Cardiac muscle cell (in vitro differentiated cells and primary cell): Measurements from ENCODE around the gene LILRB2. TPM values are rescaled to one million over a fixed set of nuclear protein-coding genes. Genes with fewer than 3 reads are reported as not detected.
"Not testable (repeated sequence)": the region's sequence is repeated elsewhere in the genome, so short reads cannot be mapped to it uniquely, and the experiment has no call there.

Experiments used
- DNase-seq, 2 donors: peaks; one replicate each; pipeline versions ENCODE4 v3.0.0 to v3.0.0-alpha.2; 2010 to 2017; ENCODE audit warnings: low read depth in 1 of 2, low spot score in 1 of 2
- H3K27ac ChIP-seq: fragments of 200-600 bp; sonication (generic); 2 replicates; pipeline ENCODE4 v1.5.1; 2016
- H3K27me3 ChIP-seq: fragments of 200-600 bp; sonication (generic); 2 replicates; pipeline ENCODE4 v1.6.0; 2016; ENCODE audit warnings: control low read depth
- H3K36me3 ChIP-seq: fragments of 200-600 bp; sonication (generic); 2 replicates; pipeline ENCODE4 v1.5.1; 2016; ENCODE audit warnings: control low read depth
- H3K4me1 ChIP-seq: fragments of 200-600 bp; sonication (generic); 2 replicates; pipeline ENCODE4 v1.8.1; 2017; ENCODE audit warnings: low read depth, mild to moderate bottlenecking, mixed run types
- H3K4me3 ChIP-seq: fragments of 200-600 bp; sonication (generic); 2 replicates; pipeline ENCODE4 v1.5.1; 2016; ENCODE audit warnings: mild to moderate bottlenecking
- H3K9me3 ChIP-seq: fragments of 200-600 bp; sonication (generic); 2 replicates; pipeline ENCODE4 v1.5.1; 2017; ENCODE audit warnings: low read depth, mild to moderate bottlenecking, control low read depth
- CTCF ChIP-seq: IDR thresholded peaks from 2 replicates; pipeline ENCODE4 v1.5.1; 2012; ENCODE audit warnings: low read depth, mild to moderate bottlenecking, low read length
- polyA plus RNA-seq: library from polyadenylated mRNA; unstranded; fragments of >200 nt; fragmentation: Nextera tagmentation; extraction: Ambion mirVana; gene quantifications from 2 replicates; pipeline ENCODE4 v1.2.1, GENCODE V29; 2016
- total RNA-seq: library from RNA; depleted of rRNA; stranded (reverse); fragments of >200 nt; gene quantifications from 2 replicates; pipeline ENCODE4 v1.2.3, GENCODE V29; 2016

LILRB2 gene
- total and polyA plus RNA-seq, 2 experiments from 2014 or later: not detected

- no peak overlapping the region for H3K4me3 ChIP-seq
- H3K27me3 ChIP-seq: peaks cover 30% of the 10 kb centered on the region
- no peak for TF ChIP-seq CTCF
- no peaks in the 10 kb centered on the region for H3K36me3 ChIP-seq
- H3K4me1 ChIP-seq: no peaks in the 10 kb centered on the region
- DNase-seq: no peak
- no peaks in the 10 kb centered on the region for H3K9me3 ChIP-seq
- no peak overlapping the region for H3K27ac ChIP-seq
Measured at GRCh38 chr19:54233941-54234340, 47.0 kb downstream of the LILRB2 start.

GRCh38 chr19:54231077-54231931 lies 49.6 kb downstream of the LILRB2 start:
- DNase-seq: peak; percentile 89 to 91
- H3K4me3 ChIP-seq: no peak overlapping the region
- H3K9me3 ChIP-seq: no peaks in the 10 kb centered on the region
- H3K27ac ChIP-seq: no peak overlapping the region
- H3K4me1 ChIP-seq: no peaks in the 10 kb centered on the region
- H3K36me3 ChIP-seq: no peaks in the 10 kb centered on the region
- TF ChIP-seq CTCF: peak; percentile 92
- peaks cover 24% of the 10 kb centered on the region for H3K27me3 ChIP-seq

- Histone ChIP-seq H3K4me1 (no peaks in the 10 kb centered on the region), H3K27me3 (peaks cover 19% of the 10 kb centered on the region), H3K27ac (no peak overlapping the region), H3K4me3 (no peak overlapping the region), H3K36me3 (no peaks in the 10 kb centered on the region), H3K9me3 (no peaks in the 10 kb centered on the region)
- TF ChIP-seq CTCF: no peak
- no peak for DNase-seq
Measured at GRCh38 chr19:54230031-54230430, 50.9 kb downstream of the LILRB2 start.

GRCh38 chr19:54229146-54229545 lies 51.8 kb downstream of the LILRB2 start:
- no peak for DNase-seq
- Histone ChIP-seq H3K27me3 (peaks cover 15% of the 10 kb centered on the region), H3K4me3 (no peak overlapping the region), H3K9me3 (no peaks in the 10 kb centered on the region), H3K4me1 (no peaks in the 10 kb centered on the region), H3K27ac (no peak overlapping the region), H3K36me3 (no peaks in the 10 kb centered on the region)
- TF ChIP-seq CTCF: no peak

- not testable (repeated sequence) for H3K4me3 ChIP-seq, H3K36me3 ChIP-seq, H3K9me3 ChIP-seq, H3K27ac ChIP-seq, DNase-seq, H3K27me3 ChIP-seq, H3K4me1 ChIP-seq
Measured at GRCh38 chr19:54224619-54225018, 56.3 kb downstream of the LILRB2 start.

GRCh38 chr19:54223937-54224281 lies 57.0 kb downstream of the LILRB2 start:
- H3K27ac ChIP-seq, H3K27me3 ChIP-seq, H3K4me1 ChIP-seq, H3K4me3 ChIP-seq, DNase-seq, H3K9me3 ChIP-seq, H3K36me3 ChIP-seq: not testable (repeated sequence)

Other genes starting within 250 kb of the LILRB2 start
- gene VSTM1, start 217.2 kb downstream of the LILRB2 start, total RNA-seq: not detected in 2 replicates
- gene VSTM1, start 217.2 kb downstream of the LILRB2 start, polyA plus RNA-seq: not detected in 2 replicates
- not detected in 2 replicates for gene TARM1, start 199.7 kb downstream of the LILRB2 start, total RNA-seq
- gene TARM1, start 199.7 kb downstream of the LILRB2 start, polyA plus RNA-seq: not detected in 2 replicates
- not detected in 2 replicates for gene OSCAR, start 180.3 kb downstream of the LILRB2 start, total RNA-seq
- gene OSCAR, start 180.3 kb downstream of the LILRB2 start, polyA plus RNA-seq: 0.32 and 0.61 TPM in 2 replicates
- 58.8 and 104 TPM in 2 replicates for gene NDUFA3, start 178.3 kb downstream of the LILRB2 start, total RNA-seq
- gene NDUFA3, start 178.3 kb downstream of the LILRB2 start, polyA plus RNA-seq: 546 and 585 TPM in 2 replicates
- 26.1 and 27.5 TPM in 2 replicates for gene TFPT, start 165.5 kb downstream of the LILRB2 start, total RNA-seq
- gene TFPT, start 165.5 kb downstream of the LILRB2 start, polyA plus RNA-seq: 27.5 and 32.1 TPM in 2 replicates
- gene PRPF31, start 165.4 kb downstream of the LILRB2 start, total RNA-seq: 73.9 and 79.8 TPM in 2 replicates
- gene PRPF31, start 165.4 kb downstream of the LILRB2 start, polyA plus RNA-seq: 110 and 113 TPM in 2 replicates
- gene CNOT3, start 143.3 kb downstream of the LILRB2 start, total RNA-seq: 17.7 and 39.6 TPM in 2 replicates
- 52.1 and 52.8 TPM in 2 replicates for gene CNOT3, start 143.3 kb downstream of the LILRB2 start, polyA plus RNA-seq
- gene LENG1, start 121.4 kb downstream of the LILRB2 start, total RNA-seq: 10.3 and 10.6 TPM in 2 replicates
- 10.1 and 10.8 TPM in 2 replicates for gene LENG1, start 121.4 kb downstream of the LILRB2 start, polyA plus RNA-seq
- 0.74 and 1.2 TPM in 2 replicates for gene TMC4, start 108.0 kb downstream of the LILRB2 start, total RNA-seq
- gene TMC4, start 108.0 kb downstream of the LILRB2 start, polyA plus RNA-seq: 3.4 and 5.6 TPM in 2 replicates
- 131 and 134 TPM in 2 replicates for gene MBOAT7, start 91.5 kb downstream of the LILRB2 start, total RNA-seq
- 118 and 128 TPM in 2 replicates for gene MBOAT7, start 91.5 kb downstream of the LILRB2 start, polyA plus RNA-seq
- 113 and 130 TPM in 2 replicates for gene TSEN34, start 89.8 kb downstream of the LILRB2 start, total RNA-seq
- gene TSEN34, start 89.8 kb downstream of the LILRB2 start, polyA plus RNA-seq: 114 and 129 TPM in 2 replicates
- gene RPS9, start 80.3 kb downstream of the LILRB2 start, total RNA-seq: 1,874 and 2,216 TPM in 2 replicates
- 433 and 451 TPM in 2 replicates for gene RPS9, start 80.3 kb downstream of the LILRB2 start, polyA plus RNA-seq
- gene LILRB3, start 58.1 kb downstream of the LILRB2 start, total RNA-seq: 0.27 and 0.49 TPM in 2 replicates
- gene LILRB3, start 58.1 kb downstream of the LILRB2 start, polyA plus RNA-seq: 0.84 and 0.98 TPM in 2 replicates
- gene LILRA6, start 38.3 kb downstream of the LILRB2 start, total RNA-seq: 0.15 and 0.18 TPM in 2 replicates
- 0.27 TPM in 1 of 2 replicates, not detected in the other for gene LILRA6, start 38.3 kb downstream of the LILRB2 start, polyA plus RNA-seq
- gene LILRB5, start 23.8 kb downstream of the LILRB2 start, total RNA-seq: not detected in 2 replicates
- gene LILRB5, start 23.8 kb downstream of the LILRB2 start, polyA plus RNA-seq: 0.04 TPM in 1 of 2 replicates, not detected in the other
- not detected in 2 replicates for gene LILRA5, start 32.1 kb upstream of the LILRB2 start, total RNA-seq
- not detected in 2 replicates for gene LILRA5, start 32.1 kb upstream of the LILRB2 start, polyA plus RNA-seq
- gene LILRA4, start 58.1 kb upstream of the LILRB2 start, total RNA-seq: not detected in 2 replicates
- not detected in 2 replicates for gene LILRA4, start 58.1 kb upstream of the LILRB2 start, polyA plus RNA-seq
- gene LAIR1, start 83.8 kb upstream of the LILRB2 start, total RNA-seq: not detected in 2 replicates
- gene LAIR1, start 83.8 kb upstream of the LILRB2 start, polyA plus RNA-seq: not detected in 2 replicates
- 2.6 TPM in 1 of 2 replicates, not detected in the other for gene TTYH1, start 134.4 kb upstream of the LILRB2 start, total RNA-seq
- gene TTYH1, start 134.4 kb upstream of the LILRB2 start, polyA plus RNA-seq: 1.1 TPM in 2 replicates
- gene LENG8, start 168.1 kb upstream of the LILRB2 start, total RNA-seq: 66.2 and 171 TPM in 2 replicates
- gene LENG8, start 168.1 kb upstream of the LILRB2 start, polyA plus RNA-seq: 78.4 and 92.8 TPM in 2 replicates
- 6.3 and 7.6 TPM in 2 replicates for gene LENG9, start 182.7 kb upstream of the LILRB2 start, total RNA-seq
- 0.77 TPM in 1 of 2 replicates, not detected in the other for gene LENG9, start 182.7 kb upstream of the LILRB2 start, polyA plus RNA-seq
- gene CDC42EP5, start 192.2 kb upstream of the LILRB2 start, total RNA-seq: 24.6 and 46.6 TPM in 2 replicates
- 28.2 and 42.4 TPM in 2 replicates for gene CDC42EP5, start 192.2 kb upstream of the LILRB2 start, polyA plus RNA-seq
- not detected in 2 replicates for gene LAIR2, start 221.7 kb upstream of the LILRB2 start, total RNA-seq
- gene LAIR2, start 221.7 kb upstream of the LILRB2 start, polyA plus RNA-seq: not detected in 2 replicates